HEK293 (cell line): Measurements from ENCODE around the gene ZNF337.
A peak's percentile ranks its signal among the peaks of the same experiment; 100 is the strongest.

Experiments
- GLIS2 ChIP-seq: fragments of 450-650 bp; formaldehyde crosslinking; IDR thresholded peaks from 2 replicates; pipeline ENCODE4 v1.5.1; 2016; ENCODE audit warnings: missing biosample characterization, missing genetic modification characterization
- HOXD13 ChIP-seq: sonication (generic); formaldehyde crosslinking; IDR thresholded peaks from 2 replicates; pipeline ENCODE4 v1.8.0; 2022; ENCODE audit warnings: missing genetic modification reagents, borderline replicate concordance
- KLF9 ChIP-seq: fragments of 450-650 bp; formaldehyde crosslinking; IDR thresholded peaks from 2 replicates; pipeline ENCODE4 v1.5.1; 2016; ENCODE audit warnings: missing biosample characterization, missing genetic modification characterization, low read depth
- MZF1 ChIP-seq: fragments of 450-650 bp; formaldehyde crosslinking; IDR thresholded peaks from 2 replicates; pipeline ENCODE4 v1.5.1; 2017; ENCODE audit warnings: missing biosample characterization, missing genetic modification characterization, borderline replicate concordance
- REST ChIP-seq: fragments of 450-650 bp; formaldehyde crosslinking; IDR thresholded peaks from 2 replicates; pipeline ENCODE4 v1.5.1; 2016; ENCODE audit warnings: missing biosample characterization, missing genetic modification characterization
- YY1 ChIP-seq: fragments of 450-650 bp; formaldehyde crosslinking; IDR thresholded peaks from 2 replicates; pipeline ENCODE4 v1.5.1; 2018; ENCODE audit warnings: missing biosample characterization, missing genetic modification characterization
- ZBTB17 ChIP-seq: fragments of 450-650 bp; formaldehyde crosslinking; IDR thresholded peaks from 2 replicates; pipeline ENCODE4 v1.5.1; 2016; ENCODE audit warnings: missing biosample characterization, missing genetic modification characterization
- ZBTB44 ChIP-seq: fragments of 450-650 bp; IDR thresholded peaks from 2 replicates; pipeline ENCODE4 v1.5.1; 2018; ENCODE audit warnings: missing biosample characterization, mild to moderate bottlenecking, missing genetic modification characterization
- ZBTB49 ChIP-seq: fragments of 450-650 bp; formaldehyde crosslinking; IDR thresholded peaks from 2 replicates; pipeline ENCODE4 v1.5.1; 2016; ENCODE audit warnings: missing biosample characterization, missing genetic modification characterization, low read depth
- ZBTB8A ChIP-seq: fragments of 450-650 bp; formaldehyde crosslinking; IDR thresholded peaks from 2 replicates; pipeline ENCODE4 v1.5.1; 2016; ENCODE audit warnings: missing biosample characterization, missing genetic modification characterization
- ZNF169 ChIP-seq: fragments of 450-650 bp; formaldehyde crosslinking; IDR thresholded peaks from 2 replicates; pipeline ENCODE4 v1.5.1; 2016; ENCODE audit warnings: missing biosample characterization, missing genetic modification characterization
- ZNF214 ChIP-seq: fragments of 450-650 bp; formaldehyde crosslinking; IDR thresholded peaks from 2 replicates; pipeline ENCODE4 v1.5.1; 2017; ENCODE audit warnings: missing biosample characterization, mild to moderate bottlenecking, missing genetic modification characterization, borderline replicate concordance
- ZNF248 ChIP-seq: fragments of 450-650 bp; formaldehyde crosslinking; IDR thresholded peaks from 2 replicates; pipeline ENCODE4 v1.5.1; 2017; ENCODE audit warnings: missing biosample characterization, missing genetic modification characterization
- ZNF423 ChIP-seq: fragments of 450-650 bp; formaldehyde crosslinking; IDR thresholded peaks from 2 replicates; pipeline ENCODE4 v1.5.1; 2016; ENCODE audit warnings: missing biosample characterization, missing genetic modification characterization
- ZNF48 ChIP-seq: fragments of 450-650 bp; formaldehyde crosslinking; IDR thresholded peaks from 2 replicates; pipeline ENCODE4 v1.5.1; 2016; ENCODE audit warnings: missing biosample characterization, missing genetic modification characterization
- ZNF488 ChIP-seq: fragments of 450-650 bp; formaldehyde crosslinking; IDR thresholded peaks from 2 replicates; pipeline ENCODE4 v1.5.1; 2016; ENCODE audit warnings: missing biosample characterization, missing genetic modification characterization
- ZNF513 ChIP-seq: fragments of 450-650 bp; IDR thresholded peaks from 2 replicates; pipeline ENCODE4 v1.5.1; 2018; ENCODE audit warnings: missing biosample characterization, missing genetic modification characterization
- ZNF560 ChIP-seq: fragments of 450-650 bp; formaldehyde crosslinking; IDR thresholded peaks from 2 replicates; pipeline ENCODE4 v1.5.1; 2017; ENCODE audit warnings: missing biosample characterization, missing genetic modification characterization, borderline replicate concordance
- ZNF585B ChIP-seq: fragments of 450-650 bp; formaldehyde crosslinking; IDR thresholded peaks from 2 replicates; pipeline ENCODE4 v1.5.1; 2016; ENCODE audit warnings: missing biosample characterization, missing genetic modification characterization
- ZNF596 ChIP-seq: fragments of 450-650 bp; IDR thresholded peaks from 2 replicates; pipeline ENCODE4 v1.5.0; 2018; ENCODE audit warnings: missing biosample characterization, mild to moderate bottlenecking, missing genetic modification characterization, moderate library complexity
- ZNF658 ChIP-seq: fragments of 450-650 bp; formaldehyde crosslinking; IDR thresholded peaks from 2 replicates; pipeline ENCODE4; 2016; ENCODE audit warnings: missing biosample characterization, missing genetic modification characterization
- ZNF704 ChIP-seq: fragments of 450-650 bp; formaldehyde crosslinking; IDR thresholded peaks from 2 replicates; pipeline ENCODE4 v1.5.1; 2016; ENCODE audit warnings: missing biosample characterization, missing genetic modification characterization
- ZNF76 ChIP-seq: fragments of 450-650 bp; formaldehyde crosslinking; IDR thresholded peaks from 2 replicates; pipeline ENCODE4; 2016; ENCODE audit warnings: low read depth, missing biosample characterization, missing genetic modification characterization, borderline replicate concordance
- ZNF777 ChIP-seq: fragments of 450-650 bp; formaldehyde crosslinking; IDR thresholded peaks from 2 replicates; pipeline ENCODE4 v1.5.1; 2017; ENCODE audit warnings: missing biosample characterization, missing genetic modification characterization, borderline replicate concordance
- ZNF843 ChIP-seq: fragments of 450-650 bp; formaldehyde crosslinking; IDR thresholded peaks from 2 replicates; pipeline ENCODE4 v1.5.1; 2016; ENCODE audit warnings: missing biosample characterization, missing genetic modification characterization
- ZXDB ChIP-seq: fragments of 450-650 bp; formaldehyde crosslinking; IDR thresholded peaks from 2 replicates; pipeline ENCODE4 v1.5.1; 2016; ENCODE audit warnings: missing biosample characterization, missing genetic modification characterization

The ZNF337 gene

GRCh38 chr20:25696371-25697131, at the start of gene ZNF337 (continued):
- TF ChIP-seq ZNF585B = no peak
- TF ChIP-seq GLIS2 (tag by site-specific recombination) = peak; percentile 16; the same call in 1 of the 2 replicates
- peak; percentile 11; the same call in 1 of the 2 replicates for TF ChIP-seq HOXD13 (CRISPR knock-in tag)
- TF ChIP-seq MZF1 (tag by site-specific recombination) = no peak
- peak; percentile 54; the same call in 1 of the 2 replicates for TF ChIP-seq YY1 (tag by site-specific recombination)
- no peak for TF ChIP-seq ZNF843 (tag by site-specific recombination)
- no peak for TF ChIP-seq ZNF560 (tag by site-specific recombination)
- peak; percentile 46; the same call in 1 of the 2 replicates for TF ChIP-seq REST (tag by site-specific recombination)
- peak; percentile 97 for TF ChIP-seq ZBTB8A (tag by site-specific recombination)
- no peak for TF ChIP-seq ZBTB44 (tag by site-specific recombination)
- TF ChIP-seq ZNF214 (tag by site-specific recombination) = no peak
- TF ChIP-seq ZNF596 = no peak
- TF ChIP-seq ZNF423 = no peak
- peak; percentile 80; the same call in 1 of the 2 replicates for TF ChIP-seq KLF9 (tag by site-specific recombination)
- no peak for TF ChIP-seq ZNF248 (tag by site-specific recombination)
- no peak for TF ChIP-seq ZNF48 (tag by site-specific recombination)
- TF ChIP-seq ZNF658 (tag by site-specific recombination) = no peak
- TF ChIP-seq ZNF488 (tag by site-specific recombination) = no peak
- TF ChIP-seq ZXDB (tag by site-specific recombination) = peak; percentile 83
- no peak for TF ChIP-seq ZNF513
- TF ChIP-seq ZNF169 (tag by site-specific recombination) = no peak
- no peak for TF ChIP-seq ZNF777 (tag by site-specific recombination)
- no peak for TF ChIP-seq ZNF704
- TF ChIP-seq ZBTB49 (tag by site-specific recombination) = no peak
- TF ChIP-seq ZBTB17 (tag by site-specific recombination) = peak; percentile 97
- TF ChIP-seq ZNF76 (tag by site-specific recombination) = peak; percentile 100
